HCT116 (cell line): ENCODE measurements around the gene CCDC148. TPM values are rescaled to one million over a fixed set of nuclear protein-coding genes. Genes with fewer than 3 reads are reported as not detected.

Source experiments
- ATAC-seq: fragments of 200-7000 bp; cut with Tn5 transposase; 2 replicates; pipeline ENCODE4 v1.9.1; 2020; ENCODE audit warnings: mild to moderate bottlenecking, moderate library complexity
- BruUV-seq: library from RNA; stranded (reverse); fragments of 400-500 nt; replicated peaks from 2 replicates; lab custom pipeline; 2021; lab: Mats Ljungman, UMichigan
- CTCF ChIA-PET: fragments of 300-600 bp; sonication (Branson Sonifier 250); formaldehyde crosslinking; loops from one replicate; lab custom pipeline; 2021; ENCODE audit warnings: antibody characterized with exemption; lab: Charles Lee
- POLR2A ChIA-PET: fragments of 300-600, 350-600 bp; sonication (Branson Sonifier 250); formaldehyde crosslinking; loops from one replicate; lab custom pipeline; 2021; ENCODE audit warnings: antibody characterized with exemption; lab: Charles Lee
- RAD21 ChIA-PET, 2 experiments: fragments of 300-600 bp; sonication (Branson Sonifier 250); formaldehyde crosslinking; loops; one replicate each; lab custom pipeline; 2023; ENCODE audit warnings: low total read pairs in 2 of 2; ENCODE audit not compliant: uncharacterized antibody in 2 of 2, unreplicated experiment in 2 of 2, low non-redundant PET in 1 of 2; lab: Charles Lee
- DNase-seq: peaks from one replicate; pipeline ENCODE4 v3.0.0-alpha.2; 2010; ENCODE audit warnings: low read depth, low spot score
- H2AFZ ChIP-seq: fragments of 200-600 bp; shearing (Covaris generic), sonication (generic); 2 replicates; pipeline ENCODE4 v1.6.1; 2017; ENCODE audit warnings: low read depth, mixed run types, mixed read lengths, antibody characterized with exemption, low read length; ENCODE audit not compliant: poor library complexity, severe bottlenecking
- H3K27ac ChIP-seq: 2 replicates; pipeline ENCODE4 v1.5.1; 2012; ENCODE audit warnings: low read depth, low read length
- H3K27me3 ChIP-seq: fragments of 200-600 bp; sonication (generic); 2 replicates; pipeline ENCODE4 v1.6.1; 2016; ENCODE audit warnings: mixed run types, low read length, mixed read lengths; ENCODE audit not compliant: insufficient read depth
- H3K36me3 ChIP-seq, 2 experiments: fragments of 200-500 bp in 1 of 2; fragments of 200-600 bp in 1 of 2; sonication (Bioruptor generic) in 1 of 2; sonication (generic) in 1 of 2; 2 replicates each; pipeline versions ENCODE4 v1.5.1 to v1.6.1; 2014 to 2016; ENCODE audit warnings: low read length in 2 of 2, inconsistent platforms in 1 of 2, mixed read lengths in 1 of 2, mixed run types in 1 of 2; ENCODE audit not compliant: insufficient read depth in 2 of 2, control insufficient read depth in 1 of 2
- H3K4me1 ChIP-seq, 2 experiments: fragments of 200-600 bp in 1 of 2; sonication (generic) in 1 of 2; 2 replicates each; pipeline versions ENCODE4 v1.5.1 to v1.6.1; 2012 to 2017; ENCODE audit warnings: low read length in 2 of 2, inconsistent platforms in 1 of 2, mild to moderate bottlenecking in 1 of 2, mixed read lengths in 1 of 2, mixed run types in 1 of 2, moderate library complexity in 1 of 2; ENCODE audit not compliant: insufficient read depth in 2 of 2, control insufficient read depth in 1 of 2
- H3K4me2 ChIP-seq: fragments of 200-600 bp; sonication (generic); 2 replicates; pipeline ENCODE4 v1.6.1; 2017; ENCODE audit warnings: mixed run types, low read length, mixed read lengths
- H3K4me3 ChIP-seq, 2 experiments: fragments of 200-600 bp in 1 of 2; sonication (generic) in 1 of 2; replicated peaks in 1 of 2; 2 replicates each; pipeline ENCODE4 v1.5.1; 2011 to 2016; ENCODE audit warnings: low read length in 2 of 2, control low read depth in 1 of 2, low read depth in 1 of 2, mild to moderate bottlenecking in 1 of 2, mixed read lengths in 1 of 2, mixed run types in 1 of 2
- H3K79me2 ChIP-seq: fragments of 200-600 bp; sonication (generic); 2 replicates; pipeline ENCODE4 v1.6.1; 2017; ENCODE audit warnings: mild to moderate bottlenecking, mixed run types, low read length, moderate library complexity, mixed read lengths; ENCODE audit not compliant: insufficient read depth
- H3K9ac ChIP-seq: fragments of 200-600 bp; sonication (generic); 2 replicates; pipeline ENCODE4 v1.6.1; 2016; ENCODE audit warnings: low read length, mixed read lengths
- H3K9me2 ChIP-seq: fragments of 200-600 bp; sonication (generic), shearing (Covaris generic); 2 replicates; pipeline ENCODE4 v1.6.1; 2017; ENCODE audit warnings: mixed run types, mild to moderate bottlenecking, moderate library complexity; ENCODE audit not compliant: insufficient read depth
- H3K9me3 ChIP-seq, 2 experiments: fragments of 200-500 bp in 1 of 2; fragments of 200-600 bp in 1 of 2; sonication (Bioruptor generic) in 1 of 2; sonication (generic) in 1 of 2; 2 replicates each; pipeline ENCODE4 v1.6.1; 2014 to 2017; ENCODE audit warnings: low read length in 2 of 2, mixed read lengths in 2 of 2, inconsistent platforms in 1 of 2, low read depth in 1 of 2, mild to moderate bottlenecking in 1 of 2, mixed run types in 1 of 2, moderate library complexity in 1 of 2; ENCODE audit not compliant: control insufficient read depth in 1 of 2, insufficient read depth in 1 of 2
- H4K20me1 ChIP-seq: fragments of 200-600 bp; sonication (generic), shearing (Covaris generic); 2 replicates; pipeline ENCODE4 v1.6.1; 2017; ENCODE audit warnings: mixed run types, mild to moderate bottlenecking, moderate library complexity; ENCODE audit not compliant: insufficient read depth
- ATF3 ChIP-seq: IDR thresholded peaks from 2 replicates; pipeline ENCODE4 v1.6.1; 2012
- CBX3 ChIP-seq: IDR thresholded peaks from 2 replicates; pipeline ENCODE4 v1.6.1; 2012; ENCODE audit warnings: low read depth
- CEBPB ChIP-seq: IDR thresholded peaks from 2 replicates; pipeline ENCODE4 v1.6.1; 2012; ENCODE audit warnings: low read depth
- CTCF ChIP-seq, 3 experiments: fragments of 200-600 bp in 1 of 3; sonication (generic) in 1 of 3; IDR thresholded peaks in 2 of 3; conservative IDR thresholded peaks in 1 of 3; 2 replicates each; pipeline ENCODE4 v1.5.1; 2012 to 2017; ENCODE audit warnings: low read depth in 2 of 3, low read length in 2 of 3, antibody characterized with exemption in 1 of 3, borderline replicate concordance in 1 of 3, control low read depth in 1 of 3, mild to moderate bottlenecking in 1 of 3, mixed read lengths in 1 of 3, mixed run types in 1 of 3, moderate library complexity in 1 of 3; ENCODE audit not compliant: insufficient read depth in 1 of 3
- EGR1 ChIP-seq: IDR thresholded peaks from 2 replicates; pipeline ENCODE4 v1.6.1; 2012; ENCODE audit warnings: low read depth
- EZH2 ChIP-seq: fragments of 200-600 bp; sonication (generic); IDR thresholded peaks from 2 replicates; pipeline ENCODE4 v1.6.1; 2017; ENCODE audit warnings: antibody characterized with exemption, mixed run types
- FOSL1 ChIP-seq: IDR thresholded peaks from 2 replicates; pipeline ENCODE4 v1.6.1; 2012; ENCODE audit warnings: low read depth
- JUND ChIP-seq: IDR thresholded peaks from 2 replicates; pipeline ENCODE4 v1.6.1; 2012
- MAX ChIP-seq: IDR thresholded peaks from 2 replicates; pipeline ENCODE4 v1.6.1; 2012
- POLR2A ChIP-seq: IDR thresholded peaks from 2 replicates; pipeline ENCODE4 v1.7.0; 2011; ENCODE audit warnings: borderline replicate concordance; ENCODE audit not compliant: insufficient read depth, insufficient read length; ENCODE audit errors: extremely low read depth
- POLR2AphosphoS5 ChIP-seq: IDR thresholded peaks from 2 replicates; pipeline ENCODE4 v1.6.1; 2011; ENCODE audit warnings: mild to moderate bottlenecking, low read depth, low read length, moderate library complexity
- REST ChIP-seq: IDR thresholded peaks from 2 replicates; pipeline ENCODE4 v1.6.1; 2012; ENCODE audit warnings: low read depth
- SIN3A ChIP-seq: IDR thresholded peaks from 2 replicates; pipeline ENCODE4 v1.6.1; 2012; ENCODE audit warnings: low read depth
- SP1 ChIP-seq: IDR thresholded peaks from 2 replicates; pipeline ENCODE4 v1.6.1; 2012; ENCODE audit warnings: low read depth
- SRF ChIP-seq: IDR thresholded peaks from 2 replicates; pipeline ENCODE4 v1.6.1; 2012; ENCODE audit warnings: low read depth
- TCF7L2 ChIP-seq: IDR thresholded peaks from 2 replicates; pipeline ENCODE4 v1.7.0; 2011; ENCODE audit warnings: borderline replicate concordance, inconsistent platforms; ENCODE audit not compliant: insufficient read depth, insufficient read length; ENCODE audit errors: extremely low read depth
- YY1 ChIP-seq: IDR thresholded peaks from 2 replicates; pipeline ENCODE4 v1.6.1; 2011; ENCODE audit warnings: low read length, low read depth, moderate library complexity, mild to moderate bottlenecking; ENCODE audit not compliant: insufficient replicate concordance; ENCODE audit errors: extremely low read depth
- ZBTB33 ChIP-seq: IDR thresholded peaks from 2 replicates; pipeline ENCODE4 v1.6.1; 2011; ENCODE audit warnings: mild to moderate bottlenecking, low read length, moderate library complexity; ENCODE audit not compliant: insufficient replicate concordance; ENCODE audit errors: extremely low read depth
- ZNF274 ChIP-seq: fragments of 200-500 bp; sonication (Bioruptor generic); IDR thresholded peaks from 2 replicates; pipeline ENCODE4 v1.6.1; 2014; ENCODE audit warnings: mild to moderate bottlenecking, low read depth, low read length, inconsistent platforms
- intact Hi-C: fragments of 100-400 bp; cut with micrococcal nuclease; formaldehyde crosslinking; loops from 2 replicates; pipeline ENCODE4 v1.10.0; 2022
- total RNA-seq: library from RNA; stranded (reverse); gene quantifications from one replicate; pipeline ENCODE4 v1.2.1, GENCODE V29; 2021; ENCODE audit not compliant: unreplicated experiment

The CCDC148 gene
- total RNA-seq, 1 experiment from 2014 or later, result 0.59 TPM

GRCh38 chr2:158380746-158381145 is 75.8 kb downstream of the CCDC148 start:
- BruUV-seq, result no TSS peak
- POLR2A ChIA-PET, result no interaction called here

More at GRCh38 chr2:158380746-158381145, 75.8 kb downstream of the CCDC148 start:
- Histone ChIP-seq H3K79me2 (no peaks in the 10 kb centered on the region), H3K36me3 (no peaks in the 10 kb centered on the region), H3K27ac (no peak overlapping the region), H3K4me1 (no peaks in the 10 kb centered on the region), H3K9me2 (no peaks in the 10 kb centered on the region), H3K9me3 (no peaks in the 10 kb centered on the region), H2AFZ (no peak overlapping the region), H3K27me3 (no peaks in the 10 kb centered on the region), H4K20me1 (no peaks in the 10 kb centered on the region), H3K9ac (no peak overlapping the region), H3K4me3 (no peak overlapping the region), H3K4me2 (no peak overlapping the region)
- ChIA-PET RAD21 (no interaction called here), CTCF (no interaction called here)
- ATAC-seq, result no peak
- intact Hi-C loops, result no loop called here
- TF ChIP-seq YY1 (no peak), CEBPB (no peak), EGR1 (no peak), CTCF (IDR thresholded peaks at IDR 0.05 in 2 of 3, conservative IDR thresholded peaks at IDR 0.05 in 1 of 3; ENCODE audit: borderline replicate concordance in 1 of 3, insufficient read depth in 1 of 3, low read depth in 2 of 3, low read length in 2 of 3) (no peak), POLR2AphosphoS5 (no peak), REST (no peak), FOSL1 (no peak), ZBTB33 (no peak), ATF3 (no peak), EZH2 (no peak), JUND (no peak), SP1 (no peak), SIN3A (no peak), TCF7L2 (no peak), MAX (no peak), ZNF274 (no peak), POLR2A (no peak), SRF (no peak), CBX3 (no peak)
- no peak for DNase-seq
